ENCODE results near the gene LDAH. TPM values are rescaled to one million over a fixed set of nuclear protein-coding genes. Genes with fewer than 3 reads are reported as not detected.

The LDAH gene
- polyA plus RNA-seq, 2 donors: 4.4 to 5.1 TPM

DNA sequence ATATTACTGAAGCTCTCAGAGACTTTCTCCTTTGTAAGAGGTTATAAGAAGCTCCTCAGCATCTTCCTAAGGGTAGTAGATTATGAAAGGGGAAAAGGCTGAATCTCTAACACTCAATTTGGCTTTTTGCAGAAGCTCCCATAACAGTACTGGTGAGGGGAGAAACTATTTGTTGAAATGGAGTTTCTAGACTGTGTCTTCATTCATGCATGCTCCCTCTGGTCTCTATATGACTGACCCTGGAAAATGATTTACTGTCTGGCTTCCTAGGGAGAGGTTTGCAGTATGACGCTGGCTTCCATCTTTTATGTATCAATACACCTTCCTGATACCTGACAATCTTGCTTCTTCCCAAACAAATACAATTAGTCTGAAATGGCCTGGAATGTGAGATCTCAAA lies 63.9 kb downstream of the LDAH start:
- 95 to 96% methylated on average over 1 of the region's 1 CpG for WGBS, 2 donors
- Histone ChIP-seq H3K27ac (ENCODE audit: low read depth in 2 of 2, low read length in 1 of 2) (no peak overlapping the region), H3K4me3 (ENCODE audit: low read depth in 1 of 2, low read length in 2 of 2) (no peak overlapping the region), H3K9me3 (ENCODE audit: control insufficient read depth in 2 of 2, insufficient read depth in 1 of 2, low read depth in 1 of 2, low read length in 1 of 2) (no peaks in the 10 kb centered on the region), H3K27me3 (ENCODE audit: control insufficient read depth in 1 of 2, insufficient read depth in 2 of 2, low read length in 2 of 2) (no peaks in the 10 kb centered on the region), H3K4me1 (ENCODE audit: control insufficient read depth in 2 of 2, insufficient read depth in 2 of 2, low read length in 1 of 2) (no peaks in the 10 kb centered on the region), H3K36me3 (ENCODE audit: control insufficient read depth in 2 of 2, insufficient read depth in 2 of 2, low read length in 1 of 2) (no peaks in the 10 kb centered on the region)

DNA sequence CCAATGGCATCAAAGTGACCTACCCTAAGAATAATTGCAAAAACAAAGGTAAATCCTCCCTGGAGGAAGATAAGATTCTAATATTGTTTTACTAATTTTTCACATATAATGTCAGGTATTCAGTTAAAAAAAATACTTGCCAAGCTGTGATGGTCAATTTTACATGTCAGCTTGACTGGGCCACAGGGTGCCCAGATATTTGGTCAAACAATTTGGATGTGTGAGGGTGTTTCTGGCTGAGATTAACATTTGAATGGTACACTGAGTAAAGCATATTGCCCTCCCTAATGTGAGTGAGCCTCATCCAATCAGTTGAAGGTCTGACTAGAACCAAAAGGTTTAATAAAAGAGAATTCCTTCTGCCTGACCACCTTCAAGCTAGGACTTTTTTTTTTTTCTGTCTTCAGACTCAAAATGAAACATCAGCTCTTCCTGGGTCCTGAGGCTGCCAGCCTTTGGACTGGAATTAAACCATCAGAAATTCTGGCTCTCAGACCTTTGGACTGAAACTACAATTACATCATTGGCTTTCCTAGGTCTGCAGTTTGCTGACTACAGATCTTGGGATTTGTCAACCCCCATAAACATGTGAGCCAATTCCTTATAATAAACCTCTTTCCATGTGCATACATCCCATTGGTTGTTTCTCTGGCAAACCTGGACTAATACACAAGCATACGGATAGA lies 65.4 kb downstream of the LDAH start:
- Histone ChIP-seq H3K27ac (ENCODE audit: low read depth in 2 of 2, low read length in 1 of 2) (no peak overlapping the region), H3K9me3 (ENCODE audit: control insufficient read depth in 2 of 2, insufficient read depth in 1 of 2, low read depth in 1 of 2, low read length in 1 of 2) (no peaks in the 10 kb centered on the region), H3K4me1 (ENCODE audit: control insufficient read depth in 2 of 2, insufficient read depth in 2 of 2, low read length in 1 of 2) (no peaks in the 10 kb centered on the region), H3K36me3 (ENCODE audit: control insufficient read depth in 2 of 2, insufficient read depth in 2 of 2, low read length in 1 of 2) (no peaks in the 10 kb centered on the region), H3K4me3 (ENCODE audit: low read depth in 1 of 2, low read length in 2 of 2) (no peak overlapping the region), H3K27me3 (ENCODE audit: control insufficient read depth in 1 of 2, insufficient read depth in 2 of 2, low read length in 2 of 2) (no peaks in the 10 kb centered on the region)
- 91 to 94% methylated on average over 1 of the region's 1 CpG for WGBS, 2 donors

DNA sequence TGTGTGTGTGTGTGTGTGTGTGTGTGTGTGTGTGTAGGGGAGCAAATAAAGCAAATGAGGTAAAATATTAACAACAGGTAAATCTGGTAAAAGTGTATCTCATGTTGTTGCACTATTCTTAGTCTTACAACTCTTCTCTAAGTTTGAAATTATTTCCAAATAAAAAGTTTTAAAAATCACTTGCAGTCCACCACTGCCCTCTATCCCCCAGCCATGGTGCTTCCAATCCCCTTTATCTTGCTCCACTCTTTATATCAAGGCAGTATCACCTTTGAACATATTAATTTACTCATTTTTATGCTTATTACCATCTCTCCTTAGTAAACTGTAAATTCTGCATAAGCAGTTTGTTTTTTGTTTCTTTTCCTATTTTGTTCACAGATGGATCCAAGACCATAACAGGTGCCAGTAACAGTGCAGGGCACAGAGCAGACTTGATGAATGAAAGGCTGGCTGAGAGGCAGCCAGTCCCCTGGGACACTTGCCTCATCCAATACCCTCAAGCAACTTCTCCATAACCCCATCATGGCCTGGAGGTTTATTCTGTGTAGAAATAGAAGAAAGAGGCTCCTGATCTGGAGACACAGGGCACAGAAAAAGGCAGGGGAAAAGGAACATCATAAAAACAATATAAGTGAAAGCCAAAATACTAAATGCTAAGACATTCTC lies 67.6 kb downstream of the LDAH start:
- Histone ChIP-seq H3K4me1 (ENCODE audit: control insufficient read depth in 2 of 2, insufficient read depth in 2 of 2, low read length in 1 of 2) (no peaks in the 10 kb centered on the region), H3K27ac (ENCODE audit: low read depth in 2 of 2, low read length in 1 of 2) (no peak overlapping the region), H3K36me3 (ENCODE audit: control insufficient read depth in 2 of 2, insufficient read depth in 2 of 2, low read length in 1 of 2) (no peaks in the 10 kb centered on the region), H3K4me3 (ENCODE audit: low read depth in 1 of 2, low read length in 2 of 2) (no peak overlapping the region), H3K27me3 (ENCODE audit: control insufficient read depth in 1 of 2, insufficient read depth in 2 of 2, low read length in 2 of 2) (no peaks in the 10 kb centered on the region), H3K9me3 (ENCODE audit: control insufficient read depth in 2 of 2, insufficient read depth in 1 of 2, low read depth in 1 of 2, low read length in 1 of 2) (no peaks in the 10 kb centered on the region)

DNA sequence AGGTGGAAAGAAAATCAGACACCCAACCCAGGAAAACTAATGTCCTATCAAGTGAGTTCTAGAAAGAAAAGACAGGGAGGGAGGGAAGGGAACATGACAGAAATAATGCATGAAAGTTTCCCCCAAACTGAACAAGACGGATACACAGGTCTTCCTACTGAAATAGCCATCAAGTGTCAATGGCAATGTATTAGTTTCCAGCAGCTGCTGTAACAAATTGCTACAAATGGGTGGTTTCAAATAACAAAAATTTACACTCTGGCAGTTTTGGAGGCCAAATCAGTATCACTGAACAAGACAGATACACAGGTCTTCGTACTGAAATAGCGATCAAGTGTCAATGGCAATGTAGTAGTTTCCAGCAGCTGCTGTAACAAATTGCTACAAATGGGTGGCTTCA lies 70.6 kb downstream of the LDAH start:
- H3K36me3 ChIP-seq (ENCODE audit: control insufficient read depth in 2 of 2, insufficient read depth in 2 of 2, low read length in 1 of 2): no peaks in the 10 kb centered on the region

DNA sequence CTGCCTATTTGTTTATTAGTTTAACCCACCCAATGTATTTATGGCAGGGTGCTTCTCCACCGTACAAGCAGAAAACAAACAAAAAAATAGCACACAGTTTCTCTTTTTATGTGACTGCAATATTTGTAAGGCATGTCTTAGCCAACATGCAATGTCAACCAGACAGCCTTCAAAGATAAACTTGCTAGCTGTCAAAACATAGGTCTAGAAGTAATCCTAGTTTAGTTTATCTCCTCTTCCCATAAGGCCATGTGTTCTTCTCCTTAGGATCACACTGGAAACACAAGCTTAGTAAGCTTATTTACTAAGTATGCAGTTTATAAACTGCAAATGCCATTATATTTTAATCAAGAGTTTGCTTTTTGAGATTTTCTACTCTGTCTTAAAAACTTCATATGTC lies 75.6 kb downstream of the LDAH start:
- no peaks in the 10 kb centered on the region for H3K36me3 ChIP-seq (ENCODE audit: control insufficient read depth in 2 of 2, insufficient read depth in 2 of 2, low read length in 1 of 2)
- WGBS, 2 donors: 73 to 78% methylated on average over 1 of the region's 1 CpG
- no peaks in the 10 kb centered on the region for H3K4me1 ChIP-seq (ENCODE audit: control insufficient read depth in 2 of 2, insufficient read depth in 2 of 2, low read length in 1 of 2)
- no peak overlapping the region for H3K27ac ChIP-seq (ENCODE audit: low read depth in 2 of 2, low read length in 1 of 2)
- no peaks in the 10 kb centered on the region for H3K27me3 ChIP-seq (ENCODE audit: control insufficient read depth in 1 of 2, insufficient read depth in 2 of 2, low read length in 2 of 2)
- no peaks in the 10 kb centered on the region for H3K9me3 ChIP-seq (ENCODE audit: control insufficient read depth in 2 of 2, insufficient read depth in 1 of 2, low read depth in 1 of 2, low read length in 1 of 2)
- H3K4me3 ChIP-seq (ENCODE audit: low read depth in 1 of 2, low read length in 2 of 2): no peak overlapping the region

More for the DNA sequence above, 70.6 kb downstream of the LDAH start:
- Histone ChIP-seq H3K4me1 (ENCODE audit: control insufficient read depth in 2 of 2, insufficient read depth in 2 of 2, low read length in 1 of 2) (no peaks in the 10 kb centered on the region), H3K9me3 (ENCODE audit: control insufficient read depth in 2 of 2, insufficient read depth in 1 of 2, low read depth in 1 of 2, low read length in 1 of 2) (no peaks in the 10 kb centered on the region), H3K27ac (ENCODE audit: low read depth in 2 of 2, low read length in 1 of 2) (no peak overlapping the region), H3K4me3 (ENCODE audit: low read depth in 1 of 2, low read length in 2 of 2) (no peak overlapping the region), H3K27me3 (ENCODE audit: control insufficient read depth in 1 of 2, insufficient read depth in 2 of 2, low read length in 2 of 2) (no peaks in the 10 kb centered on the region)
- WGBS, 2 donors: 96 to 99% methylated on average over 3 of the region's 3 CpGs

DNA sequence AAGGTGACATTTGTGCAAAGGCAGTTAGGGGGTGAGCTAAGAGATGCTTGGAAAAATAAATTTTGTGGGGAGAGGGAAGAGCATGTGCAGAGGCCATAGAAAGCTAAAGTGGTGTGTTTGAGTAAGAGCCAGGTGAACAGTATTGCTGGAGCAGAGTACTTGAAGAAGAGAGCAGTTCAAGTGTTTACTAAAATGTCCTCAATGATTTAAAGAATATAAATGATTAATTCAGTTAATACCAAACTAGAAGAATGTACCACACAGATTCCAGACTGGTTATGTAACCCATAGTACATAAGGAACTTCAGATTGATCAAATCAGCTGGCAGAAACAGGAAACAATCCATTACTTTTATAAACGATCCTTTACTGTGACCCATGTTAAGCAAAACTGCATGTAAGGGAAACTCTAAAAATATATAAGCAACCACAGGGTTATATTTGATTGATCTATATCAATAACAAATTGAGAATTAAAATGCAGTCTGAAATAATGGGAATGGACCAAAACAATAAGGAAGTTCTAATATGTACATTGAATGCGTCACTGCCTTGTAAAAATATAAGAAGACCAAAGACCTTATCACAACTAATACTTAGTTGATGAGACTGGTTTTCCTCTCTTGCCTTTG lies 76.9 kb downstream of the LDAH start:
- no peaks in the 10 kb centered on the region for H3K9me3 ChIP-seq (ENCODE audit: control insufficient read depth in 2 of 2, insufficient read depth in 1 of 2, low read depth in 1 of 2, low read length in 1 of 2)
- no peak overlapping the region for H3K4me3 ChIP-seq (ENCODE audit: low read depth in 1 of 2, low read length in 2 of 2)
- H3K4me1 ChIP-seq (ENCODE audit: control insufficient read depth in 2 of 2, insufficient read depth in 2 of 2, low read length in 1 of 2): no peaks in the 10 kb centered on the region
- WGBS, 2 donors: 47 to 59% methylated on average over 2 of the region's 2 CpGs
- no peaks in the 10 kb centered on the region for H3K27me3 ChIP-seq (ENCODE audit: control insufficient read depth in 1 of 2, insufficient read depth in 2 of 2, low read length in 2 of 2)
- no peaks in the 10 kb centered on the region for H3K36me3 ChIP-seq (ENCODE audit: control insufficient read depth in 2 of 2, insufficient read depth in 2 of 2, low read length in 1 of 2)
- H3K27ac ChIP-seq (ENCODE audit: low read depth in 2 of 2, low read length in 1 of 2): no peak overlapping the region

DNA sequence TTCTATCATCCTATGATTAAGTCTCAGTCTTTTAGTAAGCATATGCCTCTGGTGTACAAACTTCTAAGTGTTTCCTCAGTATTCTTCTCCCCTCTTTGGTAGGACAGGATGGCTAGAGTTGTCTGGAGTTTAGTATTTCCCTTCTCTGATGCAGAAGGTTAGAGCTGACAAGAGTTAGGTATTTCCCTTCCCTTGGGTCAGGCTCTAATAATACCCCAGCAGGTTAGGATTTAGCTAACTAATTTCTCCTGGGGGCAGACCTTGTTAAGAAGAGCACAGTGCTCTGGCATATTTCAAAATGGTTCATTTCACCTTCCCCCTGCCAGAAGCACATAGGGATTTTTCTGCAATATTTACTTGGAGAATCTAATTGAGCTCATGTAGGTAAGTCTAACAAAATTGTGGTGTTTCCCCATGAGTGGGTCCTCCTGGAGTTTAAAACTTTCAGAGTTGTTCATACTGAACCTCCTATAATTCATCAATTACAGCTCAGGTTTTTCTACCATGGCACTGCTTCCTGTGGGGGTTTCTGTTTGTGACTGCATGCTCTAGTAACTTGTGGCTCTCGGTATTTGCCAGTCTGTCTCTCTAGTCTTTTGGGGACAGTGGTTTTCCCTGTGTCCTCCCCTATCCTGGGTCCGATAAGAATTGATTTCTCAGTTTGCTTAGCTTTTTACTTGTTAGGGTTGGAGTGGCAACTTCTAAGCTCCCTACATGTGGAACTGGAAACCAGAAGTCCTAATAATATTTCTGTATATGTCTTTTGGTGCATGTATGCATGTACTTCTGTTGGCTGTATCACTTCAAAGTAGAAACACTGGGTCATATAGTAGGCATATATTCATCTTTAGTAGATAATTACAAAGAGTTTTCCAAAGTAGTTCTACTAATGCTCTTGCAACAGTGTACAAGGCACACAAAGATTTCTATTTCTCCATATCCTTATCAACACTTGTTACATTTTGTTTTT lies 78.2 kb downstream of the LDAH start:
- Histone ChIP-seq H3K36me3 (ENCODE audit: control insufficient read depth in 2 of 2, insufficient read depth in 2 of 2, low read length in 1 of 2) (no peaks in the 10 kb centered on the region), H3K27ac (ENCODE audit: low read depth in 2 of 2, low read length in 1 of 2) (no peak overlapping the region), H3K4me3 (ENCODE audit: low read depth in 1 of 2, low read length in 2 of 2) (no peak overlapping the region), H3K4me1 (ENCODE audit: control insufficient read depth in 2 of 2, insufficient read depth in 2 of 2, low read length in 1 of 2) (no peaks in the 10 kb centered on the region), H3K27me3 (ENCODE audit: control insufficient read depth in 1 of 2, insufficient read depth in 2 of 2, low read length in 2 of 2) (no peaks in the 10 kb centered on the region), H3K9me3 (ENCODE audit: control insufficient read depth in 2 of 2, insufficient read depth in 1 of 2, low read depth in 1 of 2, low read length in 1 of 2) (no peaks in the 10 kb centered on the region)
- 88 to 95% methylated on average over 2 of the region's 2 CpGs for WGBS, 2 donors

DNA sequence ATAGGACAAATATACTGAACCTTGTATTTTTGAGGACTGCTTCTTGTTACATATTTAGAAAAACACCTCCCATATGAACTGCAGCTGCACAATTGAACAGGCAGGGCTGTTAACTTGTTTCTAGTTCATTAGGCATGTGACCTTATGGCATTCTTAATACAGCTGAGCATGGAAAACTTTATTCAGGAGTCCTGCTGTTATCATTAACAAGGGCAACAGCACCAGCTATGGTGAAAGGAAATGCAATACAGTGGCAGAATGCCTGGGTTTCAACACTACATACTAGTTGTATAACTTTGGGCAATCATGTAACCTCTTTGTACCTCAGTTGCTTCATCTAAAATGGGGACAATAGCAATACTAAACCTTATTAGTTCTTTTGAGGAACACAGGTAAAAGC lies 84.1 kb downstream of the LDAH start:
- Histone ChIP-seq H3K27me3 (ENCODE audit: control insufficient read depth in 1 of 2, insufficient read depth in 2 of 2, low read length in 2 of 2) (no peaks in the 10 kb centered on the region), H3K36me3 (ENCODE audit: control insufficient read depth in 2 of 2, insufficient read depth in 2 of 2, low read length in 1 of 2) (no peaks in the 10 kb centered on the region), H3K4me1 (ENCODE audit: control insufficient read depth in 2 of 2, insufficient read depth in 2 of 2, low read length in 1 of 2) (no peaks in the 10 kb centered on the region), H3K4me3 (ENCODE audit: low read depth in 1 of 2, low read length in 2 of 2) (no peak overlapping the region), H3K9me3 (ENCODE audit: control insufficient read depth in 2 of 2, insufficient read depth in 1 of 2, low read depth in 1 of 2, low read length in 1 of 2) (no peaks in the 10 kb centered on the region), H3K27ac (ENCODE audit: low read depth in 2 of 2, low read length in 1 of 2) (no peak overlapping the region)

DNA sequence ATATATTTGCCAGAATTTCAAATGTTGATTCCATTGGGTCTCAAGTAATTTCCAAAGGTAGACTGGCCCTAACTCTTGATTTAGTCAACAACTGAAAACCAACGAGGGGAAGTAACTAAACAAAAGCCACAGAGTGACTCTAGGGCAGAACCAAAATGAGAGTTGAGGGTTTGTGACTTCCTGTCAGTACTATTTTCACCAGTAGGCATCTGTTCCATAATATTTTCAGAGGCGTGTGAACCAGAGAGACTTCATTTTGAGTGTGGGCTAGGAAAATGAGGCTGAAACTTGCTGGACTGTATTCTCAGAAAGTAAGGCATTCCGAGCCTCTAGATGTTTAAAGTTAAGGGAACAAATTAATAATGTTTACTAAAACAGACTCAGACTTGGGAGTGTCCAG lies 85.4 kb downstream of the LDAH start:
- H3K4me3 ChIP-seq (ENCODE audit: low read depth in 1 of 2, low read length in 2 of 2): no peak overlapping the region
- no peak overlapping the region for H3K27ac ChIP-seq (ENCODE audit: low read depth in 2 of 2, low read length in 1 of 2)
- 77 to 79% methylated on average over 3 of the region's 3 CpGs for WGBS, 2 donors
- no peaks in the 10 kb centered on the region for H3K36me3 ChIP-seq (ENCODE audit: control insufficient read depth in 2 of 2, insufficient read depth in 2 of 2, low read length in 1 of 2)
- no peaks in the 10 kb centered on the region for H3K9me3 ChIP-seq (ENCODE audit: control insufficient read depth in 2 of 2, insufficient read depth in 1 of 2, low read depth in 1 of 2, low read length in 1 of 2)
- no peaks in the 10 kb centered on the region for H3K27me3 ChIP-seq (ENCODE audit: control insufficient read depth in 1 of 2, insufficient read depth in 2 of 2, low read length in 2 of 2)
- no peaks in the 10 kb centered on the region for H3K4me1 ChIP-seq (ENCODE audit: control insufficient read depth in 2 of 2, insufficient read depth in 2 of 2, low read length in 1 of 2)

Data from esophagus (tissue), 2 donors.